ENCODE data around the gene YKT6.
"Not testable (repeated sequence)": the region's sequence is repeated elsewhere in the genome, so short reads cannot be mapped to it uniquely, and the experiment has no call there.

The YKT6 gene

GRCh38 chr7:44195889-44196288 lies 4.9 kb upstream of the YKT6 start:
- TF ChIP-seq CTCF (IDR thresholded peaks at IDR 0.05; ENCODE audit: extremely low read depth, missing control alignments) = no peak
- DNase-seq (ENCODE audit: low spot score) = no peak

- peak; percentile 73 for DNase-seq (ENCODE audit: low spot score)
- peak; percentile 58 for TF ChIP-seq CTCF (IDR thresholded peaks at IDR 0.05; ENCODE audit: extremely low read depth, missing control alignments)
Observed at GRCh38 chr7:44196450-44196872, 4.3 kb upstream of the YKT6 start.

GRCh38 chr7:44197474-44197873 lies 3.3 kb upstream of the YKT6 start:
- no peak for TF ChIP-seq CTCF (IDR thresholded peaks at IDR 0.05; ENCODE audit: extremely low read depth, missing control alignments)
- DNase-seq (ENCODE audit: low spot score) = no peak

- DNase-seq (ENCODE audit: low spot score) = not testable (repeated sequence)
Observed at GRCh38 chr7:44200163-44200562, 615 bp upstream of the YKT6 start.

- no peak for DNase-seq (ENCODE audit: low spot score)
- TF ChIP-seq CTCF (IDR thresholded peaks at IDR 0.05; ENCODE audit: extremely low read depth, missing control alignments) = no peak
Observed at GRCh38 chr7:44201813-44202212, 1.0 kb downstream of the YKT6 start.

GRCh38 chr7:44206008-44206407 lies 5.2 kb downstream of the YKT6 start:
- DNase-seq (ENCODE audit: low spot score) = no peak
- TF ChIP-seq CTCF (IDR thresholded peaks at IDR 0.05; ENCODE audit: extremely low read depth, missing control alignments) = no peak

GRCh38 chr7:44208085-44208484 lies 7.3 kb downstream of the YKT6 start:
- DNase-seq (ENCODE audit: low spot score) = no peak
- no peak for TF ChIP-seq CTCF (IDR thresholded peaks at IDR 0.05; ENCODE audit: extremely low read depth, missing control alignments)

- no peak for TF ChIP-seq CTCF (IDR thresholded peaks at IDR 0.05; ENCODE audit: extremely low read depth, missing control alignments)
- DNase-seq (ENCODE audit: low spot score) = no peak
Observed at GRCh38 chr7:44210107-44210506, 9.3 kb downstream of the YKT6 start.

Data from GM20000 (cell line).